Adrenal gland (tissue), 5 donors: ENCODE results near the gene BTBD9.

Experiments used
- CTCF ChIP-seq, 6 experiments: fragments of 450-650 bp in 4 of 6; fragments of 200-600 bp in 2 of 6; sonication (generic) in 1 of 6; IDR thresholded peaks; 1 replicate in 5 of 6; 2 replicates in 1 of 6; pipeline versions ENCODE4 v1.5.1 to v1.8.0; 2016 to 2021; ENCODE audit warnings: antibody characterized with exemption in 6 of 6, mild to moderate bottlenecking in 2 of 6, moderate library complexity in 1 of 6
- POLR2A ChIP-seq, 2 donors: fragments of 450-650 bp; IDR thresholded peaks; one replicate each; pipeline ENCODE4 v1.6.1; 2017; ENCODE audit warnings: antibody characterized with exemption in 2 of 2, mild to moderate bottlenecking in 2 of 2, moderate library complexity in 1 of 2
- donor health status: DM: no; HTN: no; CAD: no.

DNA sequence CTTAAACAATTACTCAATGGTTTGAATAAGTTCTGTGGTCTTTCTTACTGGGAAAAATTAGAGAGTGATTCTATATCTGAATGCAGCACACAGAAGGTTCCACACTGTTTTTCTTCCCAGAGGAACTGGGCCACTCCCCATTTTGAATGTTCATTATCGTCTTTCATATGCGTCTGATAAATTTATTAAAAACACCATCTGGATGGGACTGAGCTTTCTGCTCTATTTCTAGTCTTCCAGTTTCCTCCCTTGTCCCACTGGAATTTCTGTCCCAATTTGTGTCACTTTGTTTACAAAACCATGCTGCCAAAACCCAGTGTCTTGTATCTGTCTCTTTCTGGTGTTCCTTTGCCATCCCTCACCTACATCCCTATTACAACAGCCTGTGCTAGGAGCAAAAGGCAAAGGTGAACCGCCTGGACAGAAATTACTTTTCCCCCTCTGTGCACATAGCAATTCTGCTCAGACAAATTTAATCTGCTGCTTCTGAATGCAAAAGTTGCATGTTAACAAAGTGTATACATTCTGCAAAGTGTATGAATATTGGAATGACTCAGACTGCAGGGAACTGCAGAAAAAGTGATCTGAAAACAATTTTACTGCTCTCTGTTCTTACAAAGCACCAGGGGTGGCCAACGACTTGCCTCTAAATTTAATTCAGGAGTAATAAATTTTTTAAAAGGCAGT lies 333.6 kb downstream of the BTBD9 start:
- TF ChIP-seq CTCF (IDR thresholded peaks at IDR 0.05) (no peak), POLR2A (IDR thresholded peaks at IDR 0.05) (no peak)
